CD14-positive monocyte (primary cell): ENCODE results near the gene ANKRD44. TPM values are rescaled to one million over a fixed set of nuclear protein-coding genes. Genes with fewer than 3 reads are reported as not detected.
A peak's percentile ranks its signal among the peaks of the same experiment; 100 is the strongest.

Source experiments
- DNase-seq, 3 donors: peaks; one replicate each; pipeline ENCODE4 v3.0.0-alpha.2; 2011 to 2022
- H2AFZ ChIP-seq: 2 replicates; pipeline ENCODE4 v1.6.0; 2012; ENCODE audit warnings: mild to moderate bottlenecking, low read depth, low read length, inconsistent platforms; ENCODE audit not compliant: insufficient read depth, poor library complexity, severe bottlenecking
- H3K27ac ChIP-seq, 2 donors: 1 replicate in 1 of 2; 2 replicates in 1 of 2; pipeline ENCODE4 v1.5.1; 2012 to 2013; ENCODE audit warnings: low read length in 2 of 2, control low read depth in 1 of 2, inconsistent platforms in 1 of 2, low read depth in 1 of 2, mild to moderate bottlenecking in 1 of 2
- H3K27me3 ChIP-seq, 2 donors: one replicate each; pipeline versions ENCODE4 v1.6.0 to v1.6.1; 2011 to 2013; ENCODE audit warnings: low read length in 2 of 2; ENCODE audit not compliant: control insufficient read depth in 2 of 2, insufficient read depth in 2 of 2
- H3K36me3 ChIP-seq, 2 donors: replicated peaks in 1 of 2; 1 replicate in 1 of 2; 2 replicates in 1 of 2; pipeline versions ENCODE4 v1.5.1 to v1.6.1; 2012 to 2013; ENCODE audit warnings: low read length in 2 of 2, control low read depth in 1 of 2, inconsistent platforms in 1 of 2, mild to moderate bottlenecking in 1 of 2; ENCODE audit not compliant: insufficient read depth in 2 of 2, control insufficient read depth in 1 of 2
- H3K4me1 ChIP-seq, 2 donors: 1 replicate in 1 of 2; 2 replicates in 1 of 2; pipeline versions ENCODE4 v1.5.1 to v1.6.1; 2012 to 2013; ENCODE audit warnings: low read length in 2 of 2, control low read depth in 1 of 2, inconsistent platforms in 1 of 2, mild to moderate bottlenecking in 1 of 2, moderate library complexity in 1 of 2; ENCODE audit not compliant: insufficient read depth in 2 of 2, control insufficient read depth in 1 of 2
- H3K4me2 ChIP-seq: replicated peaks from 2 replicates; pipeline ENCODE3; 2012; ENCODE audit warnings: low read length, moderate library complexity, mild to moderate bottlenecking; ENCODE audit not compliant: poor library complexity, severe bottlenecking; ENCODE audit errors: extremely low read depth
- H3K4me3 ChIP-seq, 3 experiments: fragments of 200-600 bp in 1 of 3; sonication (generic) in 1 of 3; replicated peaks in 1 of 3; 1 replicate in 2 of 3; 2 replicates in 1 of 3; pipeline ENCODE4 v1.5.1; 2011 to 2013; ENCODE audit warnings: low read length in 3 of 3, mild to moderate bottlenecking in 3 of 3, control low read depth in 2 of 3, low read depth in 2 of 3, inconsistent platforms in 1 of 3, moderate library complexity in 1 of 3
- H3K79me2 ChIP-seq: 2 replicates; pipeline ENCODE4 v1.6.0; 2012; ENCODE audit warnings: mild to moderate bottlenecking, control low read depth, inconsistent platforms, low read length, moderate library complexity; ENCODE audit not compliant: insufficient read depth
- H3K9ac ChIP-seq: 2 replicates; pipeline ENCODE4 v1.6.0; 2017; ENCODE audit warnings: low read length, mild to moderate bottlenecking; ENCODE audit not compliant: insufficient read depth, poor library complexity, severe bottlenecking
- H3K9me3 ChIP-seq, 2 donors: replicated peaks in 1 of 2; 1 replicate in 1 of 2; 2 replicates in 1 of 2; pipeline versions ENCODE4 v1.5.1 to v1.6.1; 2012 to 2013; ENCODE audit warnings: low read length in 2 of 2, control low read depth in 1 of 2; ENCODE audit not compliant: control insufficient read depth in 1 of 2, insufficient read depth in 1 of 2
- H4K20me1 ChIP-seq: 2 replicates; pipeline ENCODE4 v1.6.0; 2012; ENCODE audit warnings: mild to moderate bottlenecking, low read length, control low read depth, moderate library complexity; ENCODE audit not compliant: insufficient read depth
- H3K27ac Mint-ChIP-seq, 7 donors: one replicate each; pipeline ENCODE4 v1.8.0; 2020; ENCODE audit warnings: mild to moderate bottlenecking in 7 of 7, mixed read lengths in 7 of 7, moderate library complexity in 6 of 7, inconsistent platforms in 2 of 7
- H3K27me3 Mint-ChIP-seq, 3 donors: one replicate each; pipeline ENCODE4 v1.8.0; 2021 to 2022; ENCODE audit warnings: low read depth in 3 of 3, mild to moderate bottlenecking in 3 of 3, mixed read lengths in 3 of 3, moderate library complexity in 3 of 3, inconsistent platforms in 1 of 3
- H3K36me3 Mint-ChIP-seq, 2 donors: one replicate each; pipeline ENCODE4 v1.8.0; 2020; ENCODE audit warnings: mixed read lengths in 2 of 2, inconsistent platforms in 1 of 2, mild to moderate bottlenecking in 1 of 2
- H3K4me1 Mint-ChIP-seq: one replicate; pipeline ENCODE4 v1.8.0; 2020; ENCODE audit warnings: mild to moderate bottlenecking, mixed read lengths
- H3K4me3 Mint-ChIP-seq, 2 donors: one replicate each; pipeline ENCODE4 v1.8.0; 2020; ENCODE audit warnings: mild to moderate bottlenecking in 2 of 2, mixed read lengths in 2 of 2, moderate library complexity in 1 of 2
- H3K9me3 Mint-ChIP-seq, 7 donors: one replicate each; pipeline ENCODE4 v1.8.0; 2020 to 2022; ENCODE audit warnings: mixed read lengths in 7 of 7, mild to moderate bottlenecking in 6 of 7, moderate library complexity in 6 of 7, inconsistent platforms in 2 of 7
- WGBS: methylation state at CpG from one replicate; pipeline ENCODE4 v1.1.5; 2013; ENCODE audit warnings: missing lambda C conversion rate; ENCODE audit not compliant: insufficient coverage; 5-methylcytosine and 5-hydroxymethylcytosine counted together
- intact Hi-C, 2 donors: fragments of 100-400 bp; cut with micrococcal nuclease; formaldehyde crosslinking; loops; one replicate each; pipeline versions ENCODE4 v1.15.0 to v1.15.1; 2023
- polyA plus RNA-seq, 3 donors: library from polyadenylated mRNA; depleted of rRNA in 1 of 3; unstranded in 2 of 3; stranded (reverse) in 1 of 3; fragments of 300-500 nt in 2 of 3; fragments of >200 nt in 1 of 3; fragmentation: Illumina TruSeq in 2 of 3; gene quantifications; 1 replicate in 2 of 3; 2 replicates in 1 of 3; pipeline ENCODE4 v1.2.3, GENCODE V29; 2012 to 2021
- TF ChIP-seq, protein P1 (sequence below): fragments of 200-600 bp; IDR thresholded peaks from one replicate; pipeline ENCODE4 v1.8.0; 2022; ENCODE audit warnings: antibody characterized with exemption, mild to moderate bottlenecking

Gene ANKRD44
- polyA plus RNA-seq, 3 donors, result 55.7 to 91.9 (median 64.9) TPM

DNA sequence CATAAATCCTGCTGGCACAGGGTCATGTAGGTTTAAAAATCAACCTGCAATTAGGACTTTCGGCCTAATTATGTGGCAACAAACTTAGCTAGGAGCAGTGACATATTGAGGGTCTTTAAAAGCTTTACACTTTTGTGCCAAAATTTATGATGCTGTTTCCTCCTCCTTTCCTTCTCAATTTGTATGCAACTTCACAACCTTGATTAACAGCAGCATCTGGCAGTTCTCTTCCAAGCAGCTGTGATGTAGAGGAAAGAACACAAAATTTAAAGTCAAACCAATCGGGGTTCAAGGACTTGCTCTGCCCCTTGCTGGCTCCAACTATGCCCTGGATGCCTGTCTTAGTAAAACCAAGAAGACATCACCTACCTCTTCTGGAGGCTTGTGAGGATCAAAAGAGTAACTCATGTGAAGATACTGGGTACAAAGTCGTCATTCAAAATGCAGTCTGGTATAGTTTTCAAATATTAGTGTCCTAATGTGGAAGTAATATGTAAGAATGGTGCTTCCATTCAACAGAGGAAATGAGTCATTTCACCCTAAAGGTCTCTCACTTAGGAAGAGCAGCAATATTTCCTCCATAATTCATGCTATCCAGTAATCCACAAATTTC is 94.7 kb downstream of the ANKRD44 start:
- Mint-ChIP-seq H3K27me3 (no peaks in the 10 kb centered on the region), H3K4me3 (peak overlapping the region; percentile 63 to 84), H3K4me1 (peaks cover 79% of the 10 kb centered on the region), H3K9me3 (peaks cover 0 to 2% (median 0%) of the 10 kb centered on the region in 7 donors), H3K27ac (peak overlapping the region; percentile 91 to 99 (median 97)), H3K36me3 (peaks cover 6 to 20% of the 10 kb centered on the region in 2 donors)
- WGBS, result no CpG with 5 or more reads among the region's 3 CpGs
- Histone ChIP-seq H2AFZ (no peak overlapping the region), H3K4me2 (peak overlapping the region; percentile 67), H3K27me3 (no peaks in the 10 kb centered on the region), H3K27ac (peak overlapping the region; percentile 72 to 86), H3K79me2 (peaks cover 99% of the 10 kb centered on the region), H3K9me3 (no peaks in the 10 kb centered on the region), H3K36me3 (no peaks in the 10 kb centered on the region), H4K20me1 (peaks cover 57% of the 10 kb centered on the region), H3K4me3 (peak overlapping the region in 1 of 3 experiments; percentile 56), H3K4me1 (peaks cover 73 to 87% of the 10 kb centered on the region in 2 donors), H3K9ac (no peak overlapping the region)
- intact Hi-C loops, result loop anchor here in 1 of 2 donors (5.0 kb wide), 1 partner anchor 91 kb away; no protein-coding TSS in a partner anchor
- TF ChIP-seq, protein P1, sequence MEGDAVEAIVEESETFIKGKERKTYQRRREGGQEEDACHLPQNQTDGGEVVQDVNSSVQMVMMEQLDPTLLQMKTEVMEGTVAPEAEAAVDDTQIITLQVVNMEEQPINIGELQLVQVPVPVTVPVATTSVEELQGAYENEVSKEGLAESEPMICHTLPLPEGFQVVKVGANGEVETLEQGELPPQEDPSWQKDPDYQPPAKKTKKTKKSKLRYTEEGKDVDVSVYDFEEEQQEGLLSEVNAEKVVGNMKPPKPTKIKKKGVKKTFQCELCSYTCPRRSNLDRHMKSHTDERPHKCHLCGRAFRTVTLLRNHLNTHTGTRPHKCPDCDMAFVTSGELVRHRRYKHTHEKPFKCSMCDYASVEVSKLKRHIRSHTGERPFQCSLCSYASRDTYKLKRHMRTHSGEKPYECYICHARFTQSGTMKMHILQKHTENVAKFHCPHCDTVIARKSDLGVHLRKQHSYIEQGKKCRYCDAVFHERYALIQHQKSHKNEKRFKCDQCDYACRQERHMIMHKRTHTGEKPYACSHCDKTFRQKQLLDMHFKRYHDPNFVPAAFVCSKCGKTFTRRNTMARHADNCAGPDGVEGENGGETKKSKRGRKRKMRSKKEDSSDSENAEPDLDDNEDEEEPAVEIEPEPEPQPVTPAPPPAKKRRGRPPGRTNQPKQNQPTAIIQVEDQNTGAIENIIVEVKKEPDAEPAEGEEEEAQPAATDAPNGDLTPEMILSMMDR, result no peak
- peak; percentile 43 to 82 (median 77) for DNase-seq

DNA sequence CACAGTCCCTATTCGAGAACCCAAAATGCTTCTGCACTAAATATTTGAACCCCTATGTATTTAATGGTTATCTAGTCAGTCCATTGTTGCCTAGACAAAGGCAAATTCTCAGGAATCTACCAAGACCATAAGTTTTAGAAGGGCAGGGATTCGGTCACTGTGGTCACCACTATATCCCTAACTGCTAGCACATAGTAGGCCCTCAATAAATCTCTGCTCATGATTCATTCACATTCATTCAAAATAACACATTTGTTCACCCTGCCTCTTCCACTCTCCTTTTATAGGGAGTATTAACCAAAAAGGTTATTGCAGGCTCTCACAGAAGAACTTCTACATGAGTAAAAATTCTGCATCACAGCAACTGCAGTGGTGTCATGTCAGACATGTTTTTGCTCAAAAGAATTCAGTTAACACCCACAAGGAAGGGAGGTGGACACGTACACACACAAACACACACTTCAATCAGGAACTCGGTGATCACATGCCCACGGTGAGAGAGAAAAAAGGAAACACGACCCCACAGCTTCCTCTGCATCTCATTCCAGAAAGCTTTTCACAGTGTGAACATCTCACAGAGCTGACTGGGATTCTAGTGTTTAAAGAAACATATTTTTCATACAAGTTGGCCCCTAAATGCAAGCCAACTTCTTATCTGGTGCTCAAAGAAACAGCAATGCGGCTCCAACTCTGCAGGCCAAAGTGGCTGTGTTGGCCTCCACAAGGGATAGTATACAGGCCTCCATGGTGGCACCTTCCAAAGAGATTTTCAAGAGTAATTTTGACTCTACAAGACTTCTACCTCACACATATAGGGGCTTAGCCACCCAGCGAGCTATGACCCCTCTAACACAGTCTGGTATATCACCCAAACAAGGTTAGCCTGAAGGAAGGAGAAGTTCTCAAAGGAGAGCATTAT is 98.0 kb downstream of the ANKRD44 start:
- no peaks in the 10 kb centered on the region for H3K36me3 ChIP-seq
- H2AFZ ChIP-seq, result no peak overlapping the region
- WGBS, result 63% methylated on average over 2 of the region's 8 CpGs
- TF ChIP-seq, protein P1, result no peak
- peaks cover 58% of the 10 kb centered on the region for H4K20me1 ChIP-seq
- peaks cover 97% of the 10 kb centered on the region for H3K4me1 Mint-ChIP-seq
- H3K4me2 ChIP-seq, result peak overlapping the region; percentile 40
- peaks cover 98% of the 10 kb centered on the region for H3K79me2 ChIP-seq
- no peaks in the 10 kb centered on the region for H3K27me3 Mint-ChIP-seq
- H3K4me1 ChIP-seq, result peaks cover 92 to 98% of the 10 kb centered on the region in 2 donors
- peaks cover 6 to 20% of the 10 kb centered on the region in 2 donors for H3K36me3 Mint-ChIP-seq
- peak overlapping the region; percentile 74 to 89 (median 88) for H3K27ac Mint-ChIP-seq
- H3K9me3 ChIP-seq, result no peaks in the 10 kb centered on the region
- no peak overlapping the region for H3K9ac ChIP-seq
- H3K9me3 Mint-ChIP-seq, result no peaks in the 10 kb centered on the region
- intact Hi-C loops, result loop anchor here in 1 of 2 donors (5.0 kb wide), 1 partner anchor 45 kb away; no protein-coding TSS in a partner anchor
- peak overlapping the region in 1 of 3 experiments; percentile 7 for H3K4me3 ChIP-seq
- H3K27ac ChIP-seq, result peak overlapping the region; percentile 60 to 75
- H3K27me3 ChIP-seq, result no peaks in the 10 kb centered on the region
- DNase-seq, result peak in 2 of 3 donors; percentile 52 to 56
- H3K4me3 Mint-ChIP-seq, result peak overlapping the region in 1 of 2 donors; percentile 70
